HG02970 (cell line): ENCODE results near the gene SF3B6.

ENCODE experiments used
- ATAC-seq: cut with Tn5 transposase; IDR thresholded peaks from one replicate; pipeline ENCODE4 v1.9.1; 2021; ENCODE audit warnings: mild to moderate bottlenecking, moderate library complexity, moderate number of reproducible peaks; ENCODE audit not compliant: unreplicated experiment, low FRiP score

Gene SF3B6

GRCh38 chr2:24022324-24022974, 53.7 kb downstream of the SF3B6 start:
- no peak for ATAC-seq

GRCh38 chr2:24021122-24021998, 54.8 kb downstream of the SF3B6 start:
- ATAC-seq: no peak

DNA sequence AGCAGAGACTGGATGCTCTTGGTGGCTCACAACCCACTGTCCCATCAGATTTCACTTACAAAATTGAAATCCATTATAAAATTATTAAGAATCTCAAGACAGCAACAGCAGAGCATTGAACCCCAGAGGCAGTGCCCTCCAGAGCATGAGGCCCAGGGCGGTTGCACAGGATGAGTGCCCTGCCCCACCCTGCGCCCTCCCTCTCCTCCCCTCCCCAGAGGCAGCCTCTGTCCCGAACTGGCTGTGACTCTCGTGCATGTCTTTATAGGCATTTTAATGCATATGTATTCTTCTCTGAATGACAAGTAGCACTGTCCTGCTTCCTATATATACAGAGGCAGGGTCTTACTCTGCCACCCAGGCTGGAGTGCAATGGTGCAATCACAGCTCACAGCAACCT, 55.9 kb downstream of the SF3B6 start:
- no peak for ATAC-seq

DNA sequence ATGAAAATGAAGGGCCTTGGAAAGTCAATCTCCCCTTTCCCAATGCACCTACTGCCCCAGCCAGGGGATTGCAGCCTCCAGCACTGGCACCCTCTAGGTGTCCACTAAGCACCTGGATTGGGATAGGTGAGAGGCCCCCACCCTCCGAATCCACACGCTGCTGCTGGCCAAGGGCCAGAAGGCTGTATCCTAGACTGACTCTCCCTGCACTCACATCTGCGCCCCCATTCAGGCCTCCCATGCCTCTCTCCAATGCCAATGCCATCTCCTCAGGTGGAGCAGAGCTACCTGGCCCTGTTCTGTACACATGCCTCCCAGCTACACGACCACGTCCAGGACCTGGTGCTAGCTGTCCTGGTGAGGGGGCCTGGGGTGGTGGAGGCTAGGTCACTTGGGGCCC, 56.4 kb downstream of the SF3B6 start:
- ATAC-seq: no peak

- ATAC-seq: no peak
Observed at GRCh38 chr2:24018241-24018640, 57.9 kb downstream of the SF3B6 start.

DNA sequence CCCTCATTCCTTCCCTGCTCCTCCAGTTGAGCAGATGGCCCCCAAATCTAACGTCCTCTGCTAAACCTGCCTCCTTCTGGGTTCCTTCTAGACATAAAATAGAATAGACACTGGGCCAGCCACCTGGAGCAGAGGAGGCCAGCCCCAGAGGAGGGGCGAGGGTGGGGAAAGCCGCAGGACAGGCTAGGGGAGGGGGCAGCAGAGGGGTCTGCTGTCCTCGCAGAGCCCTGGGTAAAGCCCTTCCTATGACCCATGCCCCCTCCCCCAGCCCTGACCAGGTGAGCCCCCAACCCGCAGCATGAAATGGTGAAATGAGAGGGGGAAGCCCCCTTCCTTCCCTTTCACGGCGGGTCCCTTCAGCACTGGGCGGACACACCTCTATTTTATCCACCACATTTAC, 58.4 kb downstream of the SF3B6 start:
- no peak for ATAC-seq
